Stimulated activated CD8-positive, alpha-beta memory T cell treated with anti-CD3 and anti-CD28 coated beads, Interleukin-4, amount 100 ng/mL, for 4 hours (primary cell): ENCODE results near the gene CAMK2D.

Experiments
- DNase-seq, 2 donors: peaks; one replicate each; pipeline ENCODE4 v3.0.0-alpha.2; 2020; ENCODE audit warnings: low read depth in 2 of 2, low spot score in 1 of 2

Gene CAMK2D

GRCh38 chr4:113610537-113610936, 151.0 kb downstream of the CAMK2D start:
- no peak for DNase-seq

- no peak for DNase-seq
Observed at GRCh38 chr4:113607998-113608397, 153.5 kb downstream of the CAMK2D start.

- no peak for DNase-seq
Observed at GRCh38 chr4:113607147-113607720, 154.3 kb downstream of the CAMK2D start.

- DNase-seq: no peak
Observed at GRCh38 chr4:113604955-113605354, 156.6 kb downstream of the CAMK2D start.

GRCh38 chr4:113603911-113604310, 157.6 kb downstream of the CAMK2D start:
- DNase-seq: no peak

- no peak for DNase-seq
Observed at GRCh38 chr4:113602646-113603228, 158.8 kb downstream of the CAMK2D start.

- DNase-seq: no peak
Observed at GRCh38 chr4:113601636-113602035, 159.9 kb downstream of the CAMK2D start.

GRCh38 chr4:113596396-113596795, 165.1 kb downstream of the CAMK2D start:
- no peak for DNase-seq

GRCh38 chr4:113594231-113594556, 167.3 kb downstream of the CAMK2D start:
- DNase-seq: no peak

- DNase-seq: no peak
Observed at GRCh38 chr4:113593400-113594230, 167.9 kb downstream of the CAMK2D start.

- no peak for DNase-seq
Observed at GRCh38 chr4:113591982-113592381, 169.6 kb downstream of the CAMK2D start.

- DNase-seq: no peak
Observed at GRCh38 chr4:113588895-113589668, 172.5 kb downstream of the CAMK2D start.

GRCh38 chr4:113587640-113588275, 173.8 kb downstream of the CAMK2D start:
- DNase-seq: no peak

GRCh38 chr4:113587156-113587555, 174.4 kb downstream of the CAMK2D start:
- DNase-seq: no peak

GRCh38 chr4:113586072-113586471, 175.5 kb downstream of the CAMK2D start:
- no peak for DNase-seq

GRCh38 chr4:113584407-113585150, 177.0 kb downstream of the CAMK2D start:
- no peak for DNase-seq

GRCh38 chr4:113582737-113583136, 178.8 kb downstream of the CAMK2D start:
- no peak for DNase-seq

- DNase-seq: no peak
Observed at GRCh38 chr4:113579360-113579759, 182.2 kb downstream of the CAMK2D start.

GRCh38 chr4:113576947-113577678, 184.4 kb downstream of the CAMK2D start:
- DNase-seq: no peak

GRCh38 chr4:113575401-113575800, 186.1 kb downstream of the CAMK2D start:
- no peak for DNase-seq
